Bronchial epithelial cell (primary cell): ENCODE data around the gene RBBP8NL. TPM values are rescaled to one million over a fixed set of nuclear protein-coding genes. Genes with fewer than 3 reads are reported as not detected.
A peak's percentile ranks its signal among the peaks of the same experiment; 100 is the strongest.
"Not testable (repeated sequence)": the region's sequence is repeated elsewhere in the genome, so short reads cannot be mapped to it uniquely, and the experiment has no call there.

ENCODE experiments used
- DNase-seq: peaks from one replicate; pipeline ENCODE4 v3.0.0-alpha.2; 2010; ENCODE audit warnings: low read depth
- FAIRE-seq: peaks from 2 replicates; lab custom pipeline; 2011; peaks lifted over from hg19 to GRCh38; lab: Jason Lieb, UNC
- H3K27me3 ChIP-seq: 2 replicates; pipeline ENCODE4 v1.5.1; 2011; ENCODE audit warnings: low read length; ENCODE audit not compliant: control insufficient read depth, insufficient read depth
- H3K36me3 ChIP-seq: 2 replicates; pipeline ENCODE4 v1.5.1; 2011; ENCODE audit warnings: low read length; ENCODE audit not compliant: control insufficient read depth, insufficient read depth
- H3K4me3 ChIP-seq: 2 replicates; pipeline ENCODE4 v1.5.1; 2011; ENCODE audit warnings: mild to moderate bottlenecking, low read depth, low read length, control low read depth
- total RNA-seq: library from RNA; depleted of rRNA; stranded (reverse); fragments of >200 nt; gene quantifications from 2 replicates; pipeline ENCODE4 v1.2.1, GENCODE V29; 2014
- TF ChIP-seq, protein P1 (sequence below): IDR thresholded peaks from 2 replicates; pipeline ENCODE4 v1.5.1; 2011; ENCODE audit warnings: mild to moderate bottlenecking, moderate library complexity, low read length, control low read depth, inconsistent platforms; ENCODE audit not compliant: insufficient read depth, severe bottlenecking

RBBP8NL gene
- total RNA-seq, 1 donor from 2014 or later: under 0.01 TPM

DNA sequence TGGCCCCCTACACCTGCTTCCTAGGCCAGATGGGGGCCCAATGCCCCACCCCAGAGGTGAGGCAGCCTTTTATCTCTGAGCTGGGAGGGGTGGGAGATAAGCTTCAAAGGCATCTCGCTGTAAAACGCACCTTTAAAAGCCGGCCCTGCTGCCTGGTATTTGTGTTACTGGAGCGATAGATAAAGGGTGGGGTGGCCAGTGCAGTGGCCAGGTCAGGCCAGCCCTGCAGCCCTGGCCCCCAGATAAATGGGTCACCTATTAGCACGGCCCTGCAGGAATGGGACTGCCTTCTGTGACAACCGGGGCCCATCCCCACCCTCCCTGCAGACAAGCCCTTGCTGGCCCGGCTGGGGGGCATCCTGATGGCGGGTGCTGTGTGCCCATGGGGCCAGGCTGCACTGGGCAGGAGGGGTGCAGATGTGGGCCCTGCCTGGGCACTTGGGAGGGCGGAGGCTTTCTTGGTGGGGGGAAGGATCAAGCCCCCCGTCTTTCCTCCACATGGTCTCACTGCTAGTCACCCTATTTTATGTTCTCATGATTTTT lies 3.0 kb upstream of the RBBP8NL start:
- FAIRE-seq (no peak), DNase-seq (no peak)
- TF ChIP-seq, protein P1, sequence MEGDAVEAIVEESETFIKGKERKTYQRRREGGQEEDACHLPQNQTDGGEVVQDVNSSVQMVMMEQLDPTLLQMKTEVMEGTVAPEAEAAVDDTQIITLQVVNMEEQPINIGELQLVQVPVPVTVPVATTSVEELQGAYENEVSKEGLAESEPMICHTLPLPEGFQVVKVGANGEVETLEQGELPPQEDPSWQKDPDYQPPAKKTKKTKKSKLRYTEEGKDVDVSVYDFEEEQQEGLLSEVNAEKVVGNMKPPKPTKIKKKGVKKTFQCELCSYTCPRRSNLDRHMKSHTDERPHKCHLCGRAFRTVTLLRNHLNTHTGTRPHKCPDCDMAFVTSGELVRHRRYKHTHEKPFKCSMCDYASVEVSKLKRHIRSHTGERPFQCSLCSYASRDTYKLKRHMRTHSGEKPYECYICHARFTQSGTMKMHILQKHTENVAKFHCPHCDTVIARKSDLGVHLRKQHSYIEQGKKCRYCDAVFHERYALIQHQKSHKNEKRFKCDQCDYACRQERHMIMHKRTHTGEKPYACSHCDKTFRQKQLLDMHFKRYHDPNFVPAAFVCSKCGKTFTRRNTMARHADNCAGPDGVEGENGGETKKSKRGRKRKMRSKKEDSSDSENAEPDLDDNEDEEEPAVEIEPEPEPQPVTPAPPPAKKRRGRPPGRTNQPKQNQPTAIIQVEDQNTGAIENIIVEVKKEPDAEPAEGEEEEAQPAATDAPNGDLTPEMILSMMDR: no peak
- Histone ChIP-seq H3K4me3 (no peak overlapping the region), H3K36me3 (no peaks in the 10 kb centered on the region), H3K27me3 (peaks cover 3% of the 10 kb centered on the region)

DNA sequence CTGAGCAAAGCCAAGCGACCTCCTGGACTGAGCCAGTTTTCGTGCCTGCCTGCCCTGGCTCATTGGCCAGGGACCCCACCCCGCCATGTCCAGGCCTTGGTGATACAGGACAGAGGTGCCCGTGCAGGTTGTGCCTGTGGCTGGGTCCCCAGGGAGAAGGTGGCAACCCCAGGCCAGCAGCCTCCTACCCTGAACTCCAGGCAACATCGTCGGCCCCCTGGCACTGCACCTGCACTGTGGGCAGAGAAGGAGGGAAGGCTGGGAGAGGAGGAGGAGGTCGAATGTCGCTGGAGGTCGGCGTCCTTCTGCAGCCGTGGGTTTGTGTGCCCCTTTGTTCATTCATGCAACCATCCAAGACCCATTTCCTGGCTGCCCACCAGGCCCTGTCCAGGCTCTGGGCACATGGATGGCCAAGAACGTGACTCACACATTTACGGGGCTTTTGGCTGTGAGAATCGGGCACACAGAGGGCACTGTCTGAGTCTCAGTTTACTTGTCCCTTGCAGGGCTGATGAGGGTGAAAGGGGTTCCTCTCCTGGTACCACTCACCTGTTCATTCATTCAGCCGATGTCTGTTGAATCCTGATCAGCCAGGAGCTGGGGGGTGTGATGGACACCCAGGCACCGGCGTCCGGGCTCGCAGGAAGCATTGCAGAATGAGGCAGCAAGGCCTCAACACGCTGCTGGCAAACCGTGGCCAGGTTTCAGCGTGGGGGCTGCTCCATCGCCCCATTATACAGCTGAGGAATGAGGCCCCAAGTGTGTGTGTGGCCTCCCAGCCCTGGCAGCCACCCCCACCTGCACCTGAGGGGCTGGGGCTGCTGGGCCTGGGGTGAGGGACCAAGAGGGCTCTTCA lies 2.3 kb upstream of the RBBP8NL start:
- no peak for DNase-seq

DNA sequence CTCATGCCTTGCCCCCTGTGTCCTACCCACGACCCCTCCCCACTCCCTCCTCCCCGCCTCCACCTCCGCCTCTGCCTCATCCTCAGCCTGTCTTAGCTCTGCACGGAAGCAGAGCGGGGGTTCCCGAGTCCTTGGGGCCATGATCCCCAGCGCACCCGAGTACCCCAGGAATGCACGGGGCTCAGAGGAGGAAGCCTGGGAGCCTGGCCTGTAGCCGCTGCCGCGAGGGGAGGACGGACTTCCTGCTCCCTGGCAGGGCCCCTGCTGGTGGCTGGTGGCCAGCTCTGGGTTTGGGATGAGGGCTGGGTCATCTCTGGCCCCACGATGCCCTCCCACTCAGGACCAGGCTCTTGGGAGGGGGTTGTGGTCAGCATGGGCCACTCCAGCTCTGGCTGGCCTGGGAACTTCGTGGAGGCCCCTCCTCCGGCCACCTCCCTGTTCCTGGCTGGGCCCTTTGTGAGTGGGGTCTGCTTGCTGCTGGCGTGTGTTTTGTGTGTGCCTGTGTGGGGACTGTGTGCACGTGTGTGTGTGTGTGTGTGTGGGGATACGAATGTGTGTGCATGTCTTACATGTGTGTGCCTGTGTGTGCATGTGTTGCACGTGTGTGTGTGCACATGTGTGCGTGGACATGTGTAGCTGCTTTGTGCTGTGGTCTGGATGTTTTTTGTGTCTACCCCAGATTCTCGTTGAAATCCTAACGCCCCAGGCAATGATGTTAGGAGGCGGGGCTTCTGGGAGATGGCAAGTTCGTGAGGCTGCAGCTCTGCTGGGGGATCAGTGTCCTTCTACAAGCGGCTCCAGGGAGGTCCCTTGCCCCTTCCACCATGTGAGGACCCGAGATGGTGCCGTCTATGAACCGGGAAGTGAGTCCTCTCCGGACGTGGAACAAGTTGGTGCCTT lies 1.3 kb upstream of the RBBP8NL start:
- Histone ChIP-seq H3K4me3 (no peak overlapping the region), H3K27me3 (peaks cover 3% of the 10 kb centered on the region), H3K36me3 (no peaks in the 10 kb centered on the region)
- FAIRE-seq (no peak), DNase-seq (no peak)
- TF ChIP-seq, protein P1: no peak

More for the DNA sequence above, 2.3 kb upstream of the RBBP8NL start:
- TF ChIP-seq, protein P1: no peak
- H3K27me3 ChIP-seq: peaks cover 3% of the 10 kb centered on the region
- FAIRE-seq: no peak
- H3K36me3 ChIP-seq: no peaks in the 10 kb centered on the region
- no peak overlapping the region for H3K4me3 ChIP-seq

DNA sequence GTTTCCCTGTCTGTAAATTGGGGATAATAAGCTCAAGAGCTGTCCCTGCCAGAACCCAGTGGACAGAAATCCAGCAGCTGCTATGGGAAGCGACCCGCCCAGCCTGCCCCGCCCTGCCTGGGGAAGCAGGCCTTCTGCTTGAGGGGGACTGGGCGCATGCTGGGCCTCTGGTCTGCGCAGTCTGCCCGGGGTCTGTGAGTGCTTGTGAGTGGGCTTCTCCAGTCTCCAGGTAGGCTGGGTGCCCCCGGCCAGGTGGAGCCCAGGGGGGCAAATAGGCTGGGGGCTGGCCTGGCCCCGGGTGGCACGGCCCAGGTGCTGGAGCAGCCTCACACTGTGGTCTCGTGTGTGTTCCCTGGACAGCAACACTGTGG lies 648 bp upstream of the RBBP8NL start:
- no peak for DNase-seq
- FAIRE-seq: no peak
- Histone ChIP-seq H3K27me3 (peaks cover 5% of the 10 kb centered on the region), H3K4me3 (no peak overlapping the region), H3K36me3 (no peaks in the 10 kb centered on the region)
- TF ChIP-seq, protein P1: no peak

DNA sequence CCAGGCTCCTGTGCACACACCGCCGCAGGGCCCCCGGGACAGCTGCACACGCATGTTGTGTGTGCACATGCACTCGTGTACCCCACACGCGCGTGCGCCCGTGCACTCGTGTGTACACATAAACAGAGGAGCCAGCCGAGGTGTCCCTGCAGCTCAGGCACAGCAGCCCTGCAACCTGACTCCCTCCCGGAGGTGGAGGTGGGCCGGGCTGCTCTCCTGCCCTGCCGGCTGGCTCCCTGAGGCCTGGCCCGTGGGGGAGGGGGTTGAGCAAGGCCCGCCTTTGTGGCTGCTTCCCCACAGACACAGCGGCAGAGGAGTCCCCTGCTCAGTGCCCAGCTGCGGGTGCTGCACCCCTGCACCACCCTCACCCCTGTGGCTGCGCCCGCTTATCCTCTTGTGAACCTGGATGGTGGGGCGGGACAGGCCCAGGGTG lies 624 bp downstream of the RBBP8NL start:
- H3K4me3 ChIP-seq: peak overlapping the region; percentile 37
- H3K27me3 ChIP-seq: peaks cover 5% of the 10 kb centered on the region
- TF ChIP-seq, protein P1: no peak
- no peaks in the 10 kb centered on the region for H3K36me3 ChIP-seq
- DNase-seq (no peak), FAIRE-seq (no peak)

DNA sequence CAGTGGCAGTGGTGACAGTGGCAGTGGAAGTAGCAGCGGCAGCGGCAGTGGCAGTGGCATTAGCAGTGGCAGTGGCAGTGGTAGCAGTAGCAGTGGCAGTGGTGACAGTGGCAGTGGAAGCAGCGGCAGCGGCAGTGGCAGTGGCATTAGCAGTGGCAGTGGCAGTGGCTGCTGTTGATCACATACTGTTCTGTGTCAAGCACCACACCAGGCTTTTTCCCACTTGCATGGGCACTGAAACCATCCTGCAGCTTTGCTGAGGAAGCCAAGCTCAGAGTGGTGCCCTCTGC lies 1.3 kb downstream of the RBBP8NL start:
- H3K27me3 ChIP-seq, H3K36me3 ChIP-seq, FAIRE-seq, H3K4me3 ChIP-seq, DNase-seq: not testable (repeated sequence)
